Caco-2 (cell line): ENCODE results near the gene F12. TPM values are rescaled to one million over a fixed set of nuclear protein-coding genes. Genes with fewer than 3 reads are reported as not detected.

Experiments used
- Bru-seq: library from RNA; stranded (reverse); fragments of 400-500 nt; gene quantifications from one replicate; lab custom pipeline; 2021; lab: Mats Ljungman, UMichigan
- BruChase-seq, 2 experiments: library from RNA; stranded (reverse); fragments of 400-500 nt; gene quantifications; one replicate each; lab custom pipeline; 2021; lab: Mats Ljungman, UMichigan
- BruUV-seq: library from RNA; stranded (reverse); fragments of 400-500 nt; replicated peaks from 2 replicates; lab custom pipeline; 2021; lab: Mats Ljungman, UMichigan
- CTCF ChIA-PET: fragments of 300-600 bp; sonication (Branson Sonifier 250); formaldehyde crosslinking; loops from one replicate; lab custom pipeline; 2022; ENCODE audit warnings: antibody characterized with exemption; lab: Charles Lee
- POLR2A ChIA-PET: fragments of 300-600 bp; sonication (Branson Sonifier 250); formaldehyde crosslinking; loops from one replicate; lab custom pipeline; 2022; ENCODE audit warnings: antibody characterized with exemption; lab: Charles Lee
- DNase-seq, 2 experiments: peaks; one replicate each; pipeline versions ENCODE4 v3.0.0 to v3.0.0-alpha.2; 2020 to 2022
- H3K27me3 ChIP-seq: replicated peaks from 2 replicates; pipeline ENCODE4 v1.6.0; 2011; ENCODE audit warnings: low read length; ENCODE audit not compliant: control insufficient read depth, insufficient read depth
- H3K36me3 ChIP-seq: 2 replicates; pipeline ENCODE4 v1.5.1; 2011; ENCODE audit warnings: low read length; ENCODE audit not compliant: control insufficient read depth, insufficient read depth
- H3K4me1 ChIP-seq: fragments of 250-450 bp; sonication (Bioruptor Pico); 2 replicates; pipeline ENCODE4 v1.5.1; 2020; ENCODE audit warnings: mild to moderate bottlenecking
- H3K4me3 ChIP-seq: 2 replicates; pipeline ENCODE4 v1.5.1; 2011; ENCODE audit warnings: low read depth, mild to moderate bottlenecking, control low read depth, low read length
- H3K9me3 ChIP-seq: fragments of 250-450 bp; sonication (Bioruptor Pico); 2 replicates; pipeline ENCODE4 v1.5.1; 2020; ENCODE audit warnings: mild to moderate bottlenecking, moderate library complexity
- H3K27ac Mint-ChIP-seq: one replicate; pipeline ENCODE4 v1.8.0; 2022; ENCODE audit warnings: mixed read lengths; ENCODE audit not compliant: unreplicated experiment
- H3K27me3 Mint-ChIP-seq: one replicate; pipeline ENCODE4 v1.8.0; 2022; ENCODE audit warnings: mixed read lengths; ENCODE audit not compliant: insufficient read depth, unreplicated experiment
- H3K36me3 Mint-ChIP-seq: one replicate; pipeline ENCODE4 v1.8.0; 2022; ENCODE audit warnings: mild to moderate bottlenecking, mixed read lengths; ENCODE audit not compliant: insufficient read depth, unreplicated experiment
- H3K4me1 Mint-ChIP-seq: one replicate; pipeline ENCODE4 v1.8.0; 2022; ENCODE audit warnings: low read depth, mixed read lengths; ENCODE audit not compliant: unreplicated experiment
- H3K4me3 Mint-ChIP-seq: one replicate; pipeline ENCODE4 v1.8.0; 2022; ENCODE audit warnings: mild to moderate bottlenecking, moderate library complexity, mixed read lengths; ENCODE audit not compliant: unreplicated experiment
- H3K9me3 Mint-ChIP-seq: one replicate; pipeline ENCODE4 v1.8.0; 2022; ENCODE audit warnings: mixed read lengths; ENCODE audit not compliant: unreplicated experiment
- CTCF ChIP-seq, 2 experiments: fragments of 200-600 bp in 1 of 2; IDR thresholded peaks; 1 replicate in 1 of 2; 2 replicates in 1 of 2; pipeline versions ENCODE4 v1.5.1 to v1.8.0; 2011 to 2022; ENCODE audit warnings: antibody characterized with exemption in 1 of 2, control low read depth in 1 of 2, inconsistent platforms in 1 of 2, low read depth in 1 of 2, low read length in 1 of 2, mild to moderate bottlenecking in 1 of 2, moderate library complexity in 1 of 2; ENCODE audit not compliant: insufficient read depth in 1 of 2, severe bottlenecking in 1 of 2, unreplicated experiment in 1 of 2
- intact Hi-C: fragments of 100-400 bp; cut with micrococcal nuclease; formaldehyde crosslinking; loops from one replicate; pipeline ENCODE4 v1.10.0; 2022; ENCODE audit not compliant: unreplicated experiment
- long read RNA-seq: library from polyadenylated mRNA; stranded (forward); transcript quantifications from one replicate; pipeline ENCODE4 v2.0.0, GENCODE V29; 2022
- total RNA-seq: library from RNA; stranded (reverse); gene quantifications from 2 replicates; pipeline ENCODE4 v1.2.3, GENCODE V29; 2022

F12 gene
- total RNA-seq = 13.3 and 14.0 TPM in 2 replicates
- Bru-seq, nascent RNA = percentile 32 among the genes with signal in this experiment
- BruChase-seq, experiment 1, labeled RNA remaining after a 2-hour chase = percentile 32 among the genes with signal in this experiment
- percentile 40 among the genes with signal in this experiment for BruChase-seq, experiment 2, labeled RNA remaining after a 6-hour chase
- long read RNA-seq, transcript F12-205 (4 exons, 1,573 nt) = major isoform, 12 of 34 reads
- long read RNA-seq, transcript F12-202 (5 exons, 1,480 nt) = minor isoform, 7 of 34 reads
- long read RNA-seq, transcript F12-204 (3 exons, 943 nt) = minor isoform, 7 of 34 reads
- long read RNA-seq, partial matches to known transcripts = 6 of 34 reads
- long read RNA-seq, other reads (novel, unspliced or antisense) = 2 of 34 reads

- H3K9me3 Mint-ChIP-seq = no peaks in the 10 kb centered on the region
- POLR2A ChIA-PET = no interaction called here
- intact Hi-C loops = no loop called here
These were observed at the start of gene F12 for GRCh38 chr5:177409043-177409801. F12 (minus strand) TSS chr5:177409564; CDS start chr5:177409527, 37 bp downstream.

GRCh38 chr5:177458912-177459350 is 49.6 kb upstream of the F12 start:
- peaks cover 93% of the 10 kb centered on the region for H3K36me3 Mint-ChIP-seq
- Histone ChIP-seq H3K27me3 (no peaks in the 10 kb centered on the region), H3K36me3 (peaks cover 1% of the 10 kb centered on the region), H3K4me3 (no peak overlapping the region), H3K9me3 (no peaks in the 10 kb centered on the region), H3K4me1 (peaks cover 3% of the 10 kb centered on the region; the same call in 1 of the 2 replicates)
- ChIA-PET POLR2A (no interaction called here), CTCF (interaction anchor here (1.8 kb wide), 1 partner anchor 80 kb away, joined by 11 read pairs; no protein-coding TSS in a partner anchor)
- DNase-seq = peak; percentile 68 to 79
- no peaks in the 10 kb centered on the region for H3K9me3 Mint-ChIP-seq
- peaks cover 9% of the 10 kb centered on the region for H3K4me1 Mint-ChIP-seq
- H3K27me3 Mint-ChIP-seq = no peaks in the 10 kb centered on the region
- H3K27ac Mint-ChIP-seq = peak overlapping the region; percentile 83
- no peak overlapping the region for H3K4me3 Mint-ChIP-seq
- intact Hi-C loops = no loop called here
- no TSS peak for BruUV-seq
- TF ChIP-seq CTCF (IDR thresholded peaks at IDR 0.05; ENCODE audit: insufficient read depth in 1 of 2, low read depth in 1 of 2, low read length in 1 of 2, severe bottlenecking in 1 of 2, unreplicated experiment in 1 of 2) = no peak

More at GRCh38 chr5:177409043-177409801, at the start of gene F12:
- H3K9me3 ChIP-seq = no peaks in the 10 kb centered on the region
- no peaks in the 10 kb centered on the region for H3K36me3 ChIP-seq
- peaks cover 6% of the 10 kb centered on the region for H3K4me1 ChIP-seq
- H3K4me3 Mint-ChIP-seq = no peak within 1 kb of the TSS
- H3K27me3 Mint-ChIP-seq = no peaks in the 10 kb centered on the region
- CTCF ChIA-PET = interaction anchor here (0.7 to 1.3 kb wide), 4 partner anchors 46 to 297 kb away, joined by 3 to 4 read pairs (median 3); no protein-coding TSS in a partner anchor
- no TSS peak for BruUV-seq
- TF ChIP-seq CTCF (IDR thresholded peaks at IDR 0.05; ENCODE audit: insufficient read depth in 1 of 2, low read depth in 1 of 2, low read length in 1 of 2, severe bottlenecking in 1 of 2, unreplicated experiment in 1 of 2) = no peak
- no peaks in the 10 kb centered on the region for H3K27me3 ChIP-seq
- no peak within 1 kb of the TSS for H3K27ac Mint-ChIP-seq
- H3K36me3 Mint-ChIP-seq = peaks cover 4% of the 10 kb centered on the region
- H3K4me1 Mint-ChIP-seq = no peaks in the 10 kb centered on the region
- H3K4me3 ChIP-seq = no peak within 1 kb of the TSS
- no peak for DNase-seq
